Endodermal cell (in vitro differentiated cells): ENCODE data around the gene RNF32. TPM values are rescaled to one million over a fixed set of nuclear protein-coding genes. Genes with fewer than 3 reads are reported as not detected.

Experiments
- DNase-seq: peaks from one replicate; pipeline ENCODE4 v3.0.0-alpha.2; 2017
- H3K27ac ChIP-seq: 2 replicates; pipeline ENCODE4 v1.5.1; 2013; ENCODE audit warnings: mild to moderate bottlenecking, low read depth, low read length, moderate library complexity
- H3K27me3 ChIP-seq: 2 replicates; pipeline ENCODE4 v1.6.1; 2013; ENCODE audit warnings: mild to moderate bottlenecking, low read length, moderate library complexity; ENCODE audit not compliant: insufficient read depth, control insufficient read depth, poor library complexity, severe bottlenecking
- H3K36me3 ChIP-seq: 2 replicates; pipeline ENCODE4 v1.7.0; 2013; ENCODE audit warnings: mild to moderate bottlenecking, low read length, moderate library complexity; ENCODE audit not compliant: control insufficient read depth, insufficient read depth
- H3K4me1 ChIP-seq: one replicate; pipeline ENCODE4 v1.7.0; 2013; ENCODE audit warnings: low read length; ENCODE audit not compliant: control insufficient read depth, insufficient read depth
- H3K4me3 ChIP-seq: 2 replicates; pipeline ENCODE4 v1.5.1; 2013; ENCODE audit warnings: mild to moderate bottlenecking, low read length, moderate library complexity
- H3K9ac ChIP-seq: 2 replicates; pipeline ENCODE4 v1.6.1; 2013; ENCODE audit warnings: mild to moderate bottlenecking, low read length, moderate library complexity; ENCODE audit not compliant: poor library complexity, severe bottlenecking; ENCODE audit errors: extremely low read depth
- H3K9me3 ChIP-seq: 2 replicates; pipeline ENCODE4 v1.6.1; 2013; ENCODE audit warnings: mild to moderate bottlenecking, low read length, moderate library complexity; ENCODE audit not compliant: control insufficient read depth
- H3K27ac Mint-ChIP-seq: 2 replicates; pipeline ENCODE4 v1.8.0; 2020; ENCODE audit warnings: mixed read lengths
- H3K27me3 Mint-ChIP-seq: 2 replicates; pipeline ENCODE4 v1.8.0; 2021; ENCODE audit warnings: mild to moderate bottlenecking, mixed read lengths; ENCODE audit not compliant: insufficient read depth
- H3K36me3 Mint-ChIP-seq: 2 replicates; pipeline ENCODE4 v1.8.0; 2020; ENCODE audit warnings: low read depth, mixed read lengths
- H3K4me1 Mint-ChIP-seq: 2 replicates; pipeline ENCODE4 v1.8.0; 2020; ENCODE audit warnings: mixed read lengths
- H3K4me3 Mint-ChIP-seq: 2 replicates; pipeline ENCODE4 v1.8.0; 2020; ENCODE audit warnings: mild to moderate bottlenecking, moderate library complexity, mixed read lengths
- H3K9me3 Mint-ChIP-seq: 2 replicates; pipeline ENCODE4 v1.8.0; 2020; ENCODE audit warnings: mild to moderate bottlenecking, mixed read lengths
- CTCF ChIP-seq: fragments of 200-600 bp; sonication (generic); conservative IDR thresholded peaks from 2 replicates; pipeline ENCODE4 v1.5.0; 2021; ENCODE audit warnings: antibody characterized with exemption, mild to moderate bottlenecking
- WGBS, 2 experiments: methylation state at CpG; one replicate each; pipeline versions ENCODE4 v1.1.5 to v1.1.7; 2013; ENCODE audit warnings: missing lambda C conversion rate in 2 of 2, mixed read lengths in 1 of 2; ENCODE audit not compliant: insufficient coverage in 1 of 2, insufficient read length in 1 of 2; 5-methylcytosine and 5-hydroxymethylcytosine counted together
- total RNA-seq, 2 donors: library from RNA; stranded (reverse); fragmentation: NEBNext Ultra II Directional in 1 of 2; extraction: Animal tissue kit (Norgen Biotek cat#: 25700) in 1 of 2; gene quantifications; 2 replicates in 1 of 2; 3 replicates in 1 of 2; pipeline ENCODE4 v1.2.1, GENCODE V29; 2021

Gene RNF32
- total RNA-seq, 2 donors from 2014 or later, result 1.1 to 2.5 TPM

DNA sequence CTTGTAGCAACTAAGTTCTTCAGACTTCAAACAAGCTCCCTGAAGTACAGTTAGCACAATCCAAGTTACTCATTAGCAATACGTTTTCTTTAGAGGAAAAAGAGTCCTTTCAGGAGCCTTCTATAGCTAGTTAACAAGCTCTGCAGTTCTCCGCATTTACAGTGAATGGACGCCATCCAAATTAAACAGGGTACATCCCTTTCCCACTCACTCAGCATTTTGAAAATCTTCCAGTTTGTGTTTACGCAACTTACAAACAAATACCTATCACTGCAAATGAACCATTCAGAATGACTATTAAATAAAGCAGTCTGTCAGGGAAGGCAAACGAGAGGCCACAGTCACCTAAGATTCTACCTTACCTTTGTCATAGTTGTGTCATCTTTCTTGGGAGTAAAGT is 84.5 kb downstream of the RNF32 start:
- Histone ChIP-seq H3K4me1 (no peaks in the 10 kb centered on the region), H3K36me3 (peaks cover 18% of the 10 kb centered on the region), H3K4me3 (no peak overlapping the region), H3K9ac (no peak overlapping the region), H3K9me3 (no peaks in the 10 kb centered on the region), H3K27ac (no peak overlapping the region), H3K27me3 (no peaks in the 10 kb centered on the region)
- peaks cover 3% of the 10 kb centered on the region for H3K36me3 Mint-ChIP-seq
- H3K27ac Mint-ChIP-seq, result no peak overlapping the region
- H3K9me3 Mint-ChIP-seq, result no peaks in the 10 kb centered on the region
- no peak for TF ChIP-seq CTCF
- 91 to 92% methylated on average over 4 to 5 of the region's 5 CpGs for WGBS, 2 experiments
- no peak overlapping the region for H3K4me3 Mint-ChIP-seq
- peaks cover 5% of the 10 kb centered on the region for H3K4me1 Mint-ChIP-seq
- no peaks in the 10 kb centered on the region for H3K27me3 Mint-ChIP-seq
- no peak for DNase-seq

DNA sequence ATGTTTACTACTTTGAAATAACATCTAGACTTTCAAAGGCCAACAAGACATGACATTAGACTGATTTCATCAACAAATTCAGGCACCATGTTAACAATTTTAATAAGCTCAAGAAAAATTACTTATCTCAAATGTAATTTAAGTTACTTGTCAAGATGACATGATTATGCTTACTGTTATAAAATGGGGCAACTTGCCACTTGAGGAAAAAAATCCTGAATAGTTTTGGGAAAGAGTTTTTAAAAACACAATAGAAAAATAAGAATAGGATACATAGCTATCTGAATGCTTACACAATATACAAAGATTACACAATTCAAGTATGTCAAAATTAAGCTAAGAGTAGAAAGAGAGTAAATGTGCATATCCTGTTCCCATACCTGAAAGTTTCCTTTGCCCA is 85.4 kb downstream of the RNF32 start:
- Mint-ChIP-seq H3K27me3 (no peaks in the 10 kb centered on the region), H3K4me3 (no peak overlapping the region), H3K4me1 (peaks cover 5% of the 10 kb centered on the region), H3K27ac (no peak overlapping the region), H3K9me3 (no peaks in the 10 kb centered on the region), H3K36me3 (peaks cover under 1% of the 10 kb centered on the region)
- no peaks in the 10 kb centered on the region for H3K4me1 ChIP-seq
- no peak for DNase-seq
- no peaks in the 10 kb centered on the region for H3K9me3 ChIP-seq
- H3K36me3 ChIP-seq, result peaks cover 14% of the 10 kb centered on the region
- H3K4me3 ChIP-seq, result no peak overlapping the region
- H3K27me3 ChIP-seq, result no peaks in the 10 kb centered on the region
- H3K9ac ChIP-seq, result no peak overlapping the region
- TF ChIP-seq CTCF, result no peak
- H3K27ac ChIP-seq, result no peak overlapping the region
